Gastroesophageal sphincter (tissue), 3 donors: Measurements from ENCODE around the gene NUDT14.

Experiments
- CTCF ChIP-seq, 4 experiments: fragments of 200-600 bp in 2 of 4; fragments of 450-650 bp in 2 of 4; sonication (generic) in 1 of 4; IDR thresholded peaks; one replicate each; pipeline ENCODE4 v1.5.1; 2017 to 2019; ENCODE audit warnings: antibody characterized with exemption in 4 of 4, mild to moderate bottlenecking in 2 of 4, moderate library complexity in 2 of 4
- EP300 ChIP-seq: sonication (generic); formaldehyde crosslinking; IDR thresholded peaks from one replicate; pipeline ENCODE4 v1.6.1; 2017; ENCODE audit warnings: antibody characterized with exemption, mild to moderate bottlenecking
- POLR2A ChIP-seq, 2 donors: fragments of 450-650 bp; IDR thresholded peaks; one replicate each; pipeline ENCODE4 v1.6.1; 2017; ENCODE audit warnings: antibody characterized with exemption in 2 of 2, mild to moderate bottlenecking in 2 of 2, moderate library complexity in 1 of 2
- POLR2AphosphoS5 ChIP-seq: sonication (generic); formaldehyde crosslinking; IDR thresholded peaks from one replicate; pipeline ENCODE4 v1.6.1; 2017; ENCODE audit warnings: antibody characterized with exemption

- TF ChIP-seq CTCF (IDR thresholded peaks at IDR 0.05) (no peak), POLR2AphosphoS5 (no peak), EP300 (no peak), POLR2A (IDR thresholded peaks at IDR 0.05) (no peak)
Observed at GRCh38 chr14:105209646-105210045, 28.5 kb upstream of the NUDT14 start.
